HepG2 (cell line): ENCODE data around the gene CAMK2N2. TPM values are rescaled to one million over a fixed set of nuclear protein-coding genes. Genes with fewer than 3 reads are reported as not detected.

Experiments
- CC2D1A ChIP-seq: sonication (generic); formaldehyde crosslinking; IDR thresholded peaks from 2 replicates; pipeline ENCODE4 v1.8.1; 2023; ENCODE audit warnings: mild to moderate bottlenecking, missing genetic modification reagents
- ETV5 ChIP-seq: IDR thresholded peaks from 2 replicates; pipeline ENCODE4 v1.6.1; 2018; ENCODE audit warnings: missing biosample characterization, missing genetic modification reagents, inconsistent platforms, borderline replicate concordance
- FOSL2 ChIP-seq: sonication (generic); formaldehyde crosslinking; IDR thresholded peaks from 2 replicates; pipeline ENCODE4 v1.4.0; 2020; ENCODE audit warnings: missing genetic modification reagents
- HCFC1 ChIP-seq: fragments of 150-350 bp; IDR thresholded peaks from 2 replicates; pipeline ENCODE4 v1.6.1; 2014; ENCODE audit warnings: low read depth, low read length
- IRX3 ChIP-seq: sonication (generic); formaldehyde crosslinking; IDR thresholded peaks from 2 replicates; pipeline ENCODE4 v1.8.1; 2023; ENCODE audit warnings: mild to moderate bottlenecking, low read depth, missing genetic modification reagents, borderline replicate concordance
- KLF11 ChIP-seq: IDR thresholded peaks from 2 replicates; pipeline ENCODE4 v1.6.1; 2016; ENCODE audit warnings: missing compliant biosample characterization
- MIER3 ChIP-seq: IDR thresholded peaks from 2 replicates; pipeline ENCODE4 v1.6.1; 2016; ENCODE audit warnings: missing compliant biosample characterization, borderline replicate concordance
- MLLT10 ChIP-seq: sonication (generic); formaldehyde crosslinking; IDR thresholded peaks from 2 replicates; pipeline ENCODE4 v1.4.0; 2020; ENCODE audit warnings: missing genetic modification reagents
- RNF2 ChIP-seq: fragments of 450-650 bp; conservative IDR thresholded peaks from 2 replicates; pipeline ENCODE4 v1.6.1; 2016; ENCODE audit warnings: low read depth
- SETDB1 ChIP-seq: sonication (generic); formaldehyde crosslinking; IDR thresholded peaks from 2 replicates; pipeline ENCODE4 v1.5.1; 2020; ENCODE audit warnings: missing genetic modification reagents, mild to moderate bottlenecking, borderline replicate concordance
- SOX13 ChIP-seq, 3 experiments: fragments of 450-650 bp in 1 of 3; sonication (generic) in 1 of 3; formaldehyde crosslinking in 1 of 3; IDR thresholded peaks in 2 of 3; conservative IDR thresholded peaks in 1 of 3; 2 replicates each; pipeline versions ENCODE4 v1.5.0 to v1.6.1; 2016 to 2020; ENCODE audit warnings: antibody characterized with exemption in 1 of 3, mild to moderate bottlenecking in 1 of 3, missing compliant biosample characterization in 1 of 3, missing genetic modification reagents in 1 of 3, moderate library complexity in 1 of 3
- THYN1 ChIP-seq: sonication (generic); formaldehyde crosslinking; IDR thresholded peaks from 2 replicates; pipeline ENCODE4 v1.8.1; 2023; ENCODE audit warnings: low read depth, mild to moderate bottlenecking, moderate library complexity, missing genetic modification reagents, borderline replicate concordance
- ZIK1 ChIP-seq: sonication (generic); formaldehyde crosslinking; IDR thresholded peaks from 2 replicates; pipeline ENCODE4 v1.5.0; 2020; ENCODE audit warnings: mild to moderate bottlenecking, low read depth, missing genetic modification reagents, borderline replicate concordance
- ZNF10 ChIP-seq: sonication (generic); formaldehyde crosslinking; IDR thresholded peaks from 2 replicates; pipeline ENCODE4 v1.4.0; 2020; ENCODE audit warnings: mild to moderate bottlenecking, low read depth, missing genetic modification reagents, borderline replicate concordance
- ZNF17 ChIP-seq: sonication (generic); formaldehyde crosslinking; IDR thresholded peaks from 2 replicates; pipeline ENCODE4 v1.5.0; 2020; ENCODE audit warnings: mild to moderate bottlenecking, missing genetic modification reagents
- ZNF207 ChIP-seq: fragments of 450-650 bp; IDR thresholded peaks from 2 replicates; pipeline ENCODE4 v1.6.1; 2016; ENCODE audit warnings: antibody characterized with exemption, borderline replicate concordance
- ZNF333 ChIP-seq: sonication (generic); formaldehyde crosslinking; IDR thresholded peaks from 2 replicates; pipeline ENCODE4 v1.4.0; 2020; ENCODE audit warnings: mild to moderate bottlenecking, missing genetic modification reagents, borderline replicate concordance
- ZNF34 ChIP-seq: sonication (generic); formaldehyde crosslinking; IDR thresholded peaks from 2 replicates; pipeline ENCODE4 v1.4.0; 2020; ENCODE audit warnings: mild to moderate bottlenecking, missing genetic modification reagents, borderline replicate concordance
- ZNF432 ChIP-seq: sonication (generic); formaldehyde crosslinking; IDR thresholded peaks from 2 replicates; pipeline ENCODE4 v1.5.0; 2020; ENCODE audit warnings: missing genetic modification reagents, mild to moderate bottlenecking, borderline replicate concordance
- ZNF549 ChIP-seq: sonication (generic); formaldehyde crosslinking; IDR thresholded peaks from 2 replicates; pipeline ENCODE4 v1.5.0; 2020; ENCODE audit warnings: missing genetic modification reagents
- ZNF737 ChIP-seq: sonication (generic); formaldehyde crosslinking; IDR thresholded peaks from 2 replicates; pipeline ENCODE4 v1.5.0; 2020; ENCODE audit warnings: missing genetic modification reagents, mild to moderate bottlenecking, borderline replicate concordance
- ZNF839 ChIP-seq: sonication (generic); formaldehyde crosslinking; IDR thresholded peaks from 2 replicates; pipeline ENCODE4 v1.4.0; 2020; ENCODE audit warnings: missing genetic modification reagents, mild to moderate bottlenecking, borderline replicate concordance
- polyA plus RNA-seq, 8 experiments: library from polyadenylated mRNA; depleted of rRNA in 3 of 8; stranded (reverse) in 7 of 8; unstranded in 1 of 8; fragments of >200 nt; fragmentation: Illumina TruSeq in 4 of 8; extraction: Trizol in 4 of 8; gene quantifications; 2 replicates each; pipeline versions ENCODE4 v1.2.1 to v1.2.3, GENCODE V29; 2011 to 2016; ENCODE audit warnings: low read depth in 4 of 8, missing spikeins in 1 of 8, mixed read lengths in 1 of 8; ENCODE audit not compliant: insufficient read depth in 1 of 8
- total RNA-seq, 5 experiments: library from RNA; depleted of rRNA; stranded (reverse); fragments of >200 nt; fragmentation: Illumina TruSeq; extraction: Trizol; gene quantifications; 2 replicates each; pipeline ENCODE4 v1.2.3, GENCODE V29; 2016; ENCODE audit warnings: low read depth in 1 of 5
- TF ChIP-seq, protein P1 (sequence below): sonication (generic); formaldehyde crosslinking; IDR thresholded peaks from 2 replicates; pipeline ENCODE4 v1.5.1; 2020; ENCODE audit warnings: missing genetic modification reagents, mild to moderate bottlenecking, borderline replicate concordance
- TF ChIP-seq, protein P2 (sequence below): sonication (generic); formaldehyde crosslinking; IDR thresholded peaks from 2 replicates; pipeline ENCODE4 v1.4.0; 2020; ENCODE audit warnings: missing genetic modification reagents
- TF ChIP-seq, protein P3 (sequence below): IDR thresholded peaks from 2 replicates; pipeline ENCODE4 v1.6.1; 2016; ENCODE audit warnings: low read depth, borderline replicate concordance

The CAMK2N2 gene
- total and polyA plus RNA-seq, 2 of the 13 experiments (the other 11 are each of a cell fraction or from before 2014, with no cell fraction given) = 0.12 to 0.27 TPM

DNA sequence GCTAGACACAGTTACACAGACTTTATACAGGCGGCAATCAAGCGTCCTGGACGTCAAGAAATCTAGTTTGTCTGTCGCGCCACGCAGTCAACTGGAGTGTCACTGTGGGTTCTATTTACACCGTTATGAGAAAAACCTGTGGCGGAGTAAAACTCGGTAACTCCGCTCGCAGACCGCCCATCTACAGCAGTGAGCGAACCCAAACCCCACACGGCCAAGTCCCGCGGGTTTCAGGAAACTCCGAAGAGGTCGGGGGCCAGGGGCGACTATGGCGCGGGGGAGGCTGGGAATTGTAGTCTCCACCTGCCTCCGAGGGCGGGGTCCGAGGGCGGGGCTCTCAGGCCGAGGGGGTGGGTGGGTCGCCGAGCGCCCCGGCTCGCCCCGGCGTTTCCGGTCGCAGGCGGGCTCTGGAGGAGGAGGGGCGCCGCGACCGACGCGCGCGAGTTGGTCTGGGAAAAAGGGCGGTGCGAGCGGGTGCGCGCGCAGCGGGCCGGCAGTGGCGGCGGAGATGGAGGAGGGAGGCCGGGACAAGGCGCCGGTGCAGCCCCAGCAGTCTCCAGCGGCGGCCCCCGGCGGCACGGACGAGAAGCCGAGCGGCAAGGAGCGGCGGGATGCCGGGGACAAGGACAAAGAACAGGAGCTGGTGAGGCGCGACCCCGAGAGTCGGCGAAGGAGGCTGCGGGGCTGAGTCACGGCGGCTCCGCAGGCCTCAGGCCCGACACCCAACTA, 37.6 kb upstream of the CAMK2N2 start, which contains the start of gene PSMD2 (continued):
- TF ChIP-seq ZNF10 = no peak
- TF ChIP-seq ZNF333 (CRISPR knock-in tag) = no peak
- peak; percentile 66; the same call in 1 of the 2 replicates for TF ChIP-seq ETV5 (CRISPR knock-in tag)
- no peak for TF ChIP-seq ZNF207
- no peak for TF ChIP-seq SETDB1 (CRISPR knock-in tag)
- no peak for TF ChIP-seq CC2D1A (CRISPR knock-in tag)
- no peak for TF ChIP-seq RNF2
- TF ChIP-seq, protein P1, sequence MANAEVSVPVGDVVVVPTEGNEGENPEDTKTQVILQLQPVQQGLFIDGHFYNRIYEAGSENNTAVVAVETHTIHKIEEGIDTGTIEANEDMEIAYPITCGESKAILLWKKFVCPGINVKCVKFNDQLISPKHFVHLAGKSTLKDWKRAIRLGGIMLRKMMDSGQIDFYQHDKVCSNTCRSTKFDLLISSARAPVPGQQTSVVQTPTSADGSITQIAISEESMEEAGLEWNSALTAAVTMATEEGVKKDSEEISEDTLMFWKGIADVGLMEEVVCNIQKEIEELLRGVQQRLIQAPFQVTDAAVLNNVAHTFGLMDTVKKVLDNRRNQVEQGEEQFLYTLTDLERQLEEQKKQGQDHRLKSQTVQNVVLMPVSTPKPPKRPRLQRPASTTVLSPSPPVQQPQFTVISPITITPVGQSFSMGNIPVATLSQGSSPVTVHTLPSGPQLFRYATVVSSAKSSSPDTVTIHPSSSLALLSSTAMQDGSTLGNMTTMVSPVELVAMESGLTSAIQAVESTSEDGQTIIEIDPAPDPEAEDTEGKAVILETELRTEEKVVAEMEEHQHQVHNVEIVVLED (CRISPR knock-in tag) = no peak
- no peak for TF ChIP-seq KLF11 (CRISPR knock-in tag)
- TF ChIP-seq HCFC1 = peak; percentile 86
- TF ChIP-seq IRX3 (CRISPR knock-in tag) = no peak
- no peak for TF ChIP-seq MLLT10 (CRISPR knock-in tag)
- no peak for TF ChIP-seq ZIK1 (CRISPR knock-in tag)
- TF ChIP-seq ZNF17 (CRISPR knock-in tag) = no peak
- no peak for TF ChIP-seq THYN1 (CRISPR knock-in tag)
- TF ChIP-seq, protein P2, sequence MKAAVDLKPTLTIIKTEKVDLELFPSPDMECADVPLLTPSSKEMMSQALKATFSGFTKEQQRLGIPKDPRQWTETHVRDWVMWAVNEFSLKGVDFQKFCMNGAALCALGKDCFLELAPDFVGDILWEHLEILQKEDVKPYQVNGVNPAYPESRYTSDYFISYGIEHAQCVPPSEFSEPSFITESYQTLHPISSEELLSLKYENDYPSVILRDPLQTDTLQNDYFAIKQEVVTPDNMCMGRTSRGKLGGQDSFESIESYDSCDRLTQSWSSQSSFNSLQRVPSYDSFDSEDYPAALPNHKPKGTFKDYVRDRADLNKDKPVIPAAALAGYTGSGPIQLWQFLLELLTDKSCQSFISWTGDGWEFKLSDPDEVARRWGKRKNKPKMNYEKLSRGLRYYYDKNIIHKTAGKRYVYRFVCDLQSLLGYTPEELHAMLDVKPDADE (CRISPR knock-in tag) = no peak
- no peak for TF ChIP-seq ZNF34
- no peak for TF ChIP-seq SOX13 (IDR thresholded peaks at IDR 0.05)
- 0 out of 4 replicates have a peak, but pooled peaks of 1 of the 2 experiments have one; percentile 6 for TF ChIP-seq SOX13 (CRISPR knock-in tag; conservative IDR thresholded peaks at IDR 0.05 in 1 of 2, IDR thresholded peaks at IDR 0.05 in 1 of 2)
- TF ChIP-seq ZNF549 (CRISPR knock-in tag) = no peak
- TF ChIP-seq MIER3 (CRISPR knock-in tag) = no peak
- TF ChIP-seq ZNF432 (CRISPR knock-in tag) = no peak
- TF ChIP-seq ZNF839 = no peak
- TF ChIP-seq FOSL2 (CRISPR knock-in tag) = no peak; the same call in none of the 2 replicates
- TF ChIP-seq, protein P3, sequence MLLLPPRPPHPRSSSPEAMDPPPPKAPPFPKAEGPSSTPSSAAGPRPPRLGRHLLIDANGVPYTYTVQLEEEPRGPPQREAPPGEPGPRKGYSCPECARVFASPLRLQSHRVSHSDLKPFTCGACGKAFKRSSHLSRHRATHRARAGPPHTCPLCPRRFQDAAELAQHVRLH = no peak
- no peak for TF ChIP-seq ZNF737
